Measurements from ENCODE around the gene GPT2. TPM values are rescaled to one million over a fixed set of nuclear protein-coding genes. Genes with fewer than 3 reads are reported as not detected.

GPT2 gene
- total and polyA plus RNA-seq, 2 experiments from 2014 or later, result 41.0 to 51.3 TPM

DNA sequence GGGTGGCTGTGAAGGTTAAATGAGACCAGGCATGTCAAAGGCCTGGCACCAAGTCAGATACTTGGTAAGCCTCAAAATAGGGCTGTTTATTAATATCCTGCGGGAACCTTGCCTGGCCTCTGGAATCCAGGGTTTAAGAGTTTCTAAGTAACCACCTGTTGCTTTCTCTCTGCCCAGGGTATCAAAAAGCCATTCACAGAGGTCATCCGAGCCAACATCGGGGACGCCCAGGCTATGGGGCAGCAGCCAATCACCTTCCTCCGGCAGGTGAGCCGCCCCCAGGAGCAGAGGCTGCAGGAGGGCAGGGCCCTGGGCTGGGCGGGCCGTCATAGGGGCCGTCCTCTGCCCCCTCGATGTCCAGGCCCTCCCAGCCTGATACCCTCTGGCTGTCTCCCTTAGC lies 13.3 kb downstream of the GPT2 start:
- no peak for DNase-seq (ENCODE audit: low spot score)
- Histone ChIP-seq H3K27me3 (no peaks in the 10 kb centered on the region), H3K4me2 (no peak overlapping the region), H2AFZ (no peak overlapping the region), H3K36me3 (replicated peaks; ENCODE audit: insufficient read depth, low read depth) (no peaks in the 10 kb centered on the region), H4K20me1 (ENCODE audit: insufficient read depth, poor library complexity, severe bottlenecking) (peaks cover 28% of the 10 kb centered on the region), H3K4me3 (no peak overlapping the region), H3K9me3 (ENCODE audit: low read depth) (no peaks in the 10 kb centered on the region), H3K4me1 (ENCODE audit: insufficient read depth) (peaks cover 13% of the 10 kb centered on the region), H3K27ac (no peak overlapping the region), H3K79me2 (peaks cover 55% of the 10 kb centered on the region), H3K9me2 (replicated peaks; ENCODE audit: insufficient read depth) (no peaks in the 10 kb centered on the region)
- no peak for TF ChIP-seq EZH2phosphoT487 (IDR thresholded peaks at IDR 0.05; ENCODE audit: low read depth, severe bottlenecking, unreplicated experiment)
- TF ChIP-seq, protein P1, sequence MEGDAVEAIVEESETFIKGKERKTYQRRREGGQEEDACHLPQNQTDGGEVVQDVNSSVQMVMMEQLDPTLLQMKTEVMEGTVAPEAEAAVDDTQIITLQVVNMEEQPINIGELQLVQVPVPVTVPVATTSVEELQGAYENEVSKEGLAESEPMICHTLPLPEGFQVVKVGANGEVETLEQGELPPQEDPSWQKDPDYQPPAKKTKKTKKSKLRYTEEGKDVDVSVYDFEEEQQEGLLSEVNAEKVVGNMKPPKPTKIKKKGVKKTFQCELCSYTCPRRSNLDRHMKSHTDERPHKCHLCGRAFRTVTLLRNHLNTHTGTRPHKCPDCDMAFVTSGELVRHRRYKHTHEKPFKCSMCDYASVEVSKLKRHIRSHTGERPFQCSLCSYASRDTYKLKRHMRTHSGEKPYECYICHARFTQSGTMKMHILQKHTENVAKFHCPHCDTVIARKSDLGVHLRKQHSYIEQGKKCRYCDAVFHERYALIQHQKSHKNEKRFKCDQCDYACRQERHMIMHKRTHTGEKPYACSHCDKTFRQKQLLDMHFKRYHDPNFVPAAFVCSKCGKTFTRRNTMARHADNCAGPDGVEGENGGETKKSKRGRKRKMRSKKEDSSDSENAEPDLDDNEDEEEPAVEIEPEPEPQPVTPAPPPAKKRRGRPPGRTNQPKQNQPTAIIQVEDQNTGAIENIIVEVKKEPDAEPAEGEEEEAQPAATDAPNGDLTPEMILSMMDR (IDR thresholded peaks at IDR 0.05; ENCODE audit: poor library complexity), result no peak
- TF ChIP-seq EZH2 (IDR thresholded peaks at IDR 0.05; ENCODE audit: borderline replicate concordance), result no peak
- WGBS (ENCODE audit: low lambda C conversion rate, missing lambda C conversion rate), result 96% methylated on average over 8 of the region's 10 CpGs

DNA sequence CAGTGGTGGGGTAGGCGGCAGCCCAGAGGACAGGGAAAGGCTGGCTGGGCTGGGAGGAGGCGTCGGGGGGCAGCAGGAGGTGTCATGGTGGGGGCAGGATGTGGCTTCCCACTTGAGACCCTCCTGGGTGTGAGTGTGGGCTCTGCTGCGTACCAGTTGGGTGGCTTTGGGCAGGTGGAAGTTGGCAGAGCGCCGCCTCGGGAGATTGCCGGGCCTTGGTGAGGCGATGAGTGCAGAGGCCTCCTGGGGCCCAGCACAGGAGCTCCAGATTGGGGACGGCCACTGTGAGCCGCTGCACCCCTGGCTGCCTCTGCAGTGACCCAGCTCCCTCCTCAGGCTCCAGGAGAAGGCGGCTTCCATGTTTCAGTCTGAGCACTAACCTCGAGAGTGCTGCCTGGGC lies 13.8 kb downstream of the GPT2 start:
- TF ChIP-seq, protein P1 (IDR thresholded peaks at IDR 0.05; ENCODE audit: poor library complexity), result no peak
- no peak for TF ChIP-seq EZH2phosphoT487 (IDR thresholded peaks at IDR 0.05; ENCODE audit: low read depth, severe bottlenecking, unreplicated experiment)
- no peak for TF ChIP-seq EZH2 (IDR thresholded peaks at IDR 0.05; ENCODE audit: borderline replicate concordance)
- no peak overlapping the region for H2AFZ ChIP-seq
- no peaks in the 10 kb centered on the region for H3K9me2 ChIP-seq (replicated peaks; ENCODE audit: insufficient read depth)
- no peak for DNase-seq (ENCODE audit: low spot score)
- H3K4me3 ChIP-seq, result no peak overlapping the region
- H4K20me1 ChIP-seq (ENCODE audit: insufficient read depth, poor library complexity, severe bottlenecking), result peaks cover 24% of the 10 kb centered on the region
- no peak overlapping the region for H3K27ac ChIP-seq
- no peak overlapping the region for H3K4me2 ChIP-seq
- peaks cover 13% of the 10 kb centered on the region for H3K4me1 ChIP-seq (ENCODE audit: insufficient read depth)
- H3K27me3 ChIP-seq, result no peaks in the 10 kb centered on the region
- H3K79me2 ChIP-seq, result peaks cover 49% of the 10 kb centered on the region
- WGBS (ENCODE audit: low lambda C conversion rate, missing lambda C conversion rate), result 96% methylated on average over 13 of the region's 13 CpGs
- H3K9me3 ChIP-seq (ENCODE audit: low read depth), result no peaks in the 10 kb centered on the region
- H3K36me3 ChIP-seq (replicated peaks; ENCODE audit: insufficient read depth, low read depth), result no peaks in the 10 kb centered on the region

DNA sequence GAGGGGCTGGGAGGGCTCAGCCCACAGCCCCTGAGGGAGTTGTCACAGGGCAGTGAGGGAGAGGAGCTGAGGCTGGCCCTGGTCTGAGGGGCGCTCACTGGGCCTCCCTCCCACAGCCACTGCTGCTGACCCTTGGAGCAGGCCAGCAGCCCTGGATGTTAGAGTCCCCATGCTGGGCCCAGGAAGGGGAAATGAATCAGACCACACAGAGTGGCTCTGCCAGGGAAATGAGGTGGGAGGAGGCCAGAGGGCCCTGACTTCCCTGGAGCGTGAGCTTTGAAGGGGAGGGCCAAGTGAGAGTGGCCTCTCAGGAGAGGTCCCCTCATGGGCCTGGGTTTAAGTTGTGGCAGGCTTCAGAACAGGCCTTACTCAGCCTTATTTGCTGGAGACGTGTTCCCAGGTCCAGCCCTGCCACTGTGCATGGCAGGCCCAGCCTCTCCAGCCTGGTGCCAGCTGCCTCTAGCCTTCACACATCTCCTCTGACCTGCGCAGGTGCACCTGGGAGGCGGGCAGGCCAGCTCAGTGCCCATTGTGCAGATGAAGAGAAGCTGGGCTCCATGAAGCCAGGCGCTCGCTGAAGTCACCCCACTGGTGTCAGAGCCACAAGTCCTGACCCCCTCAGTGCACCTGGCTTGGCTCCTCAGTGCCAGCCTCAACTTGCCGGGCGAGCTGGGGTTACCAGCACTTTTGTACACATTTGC lies 15.4 kb downstream of the GPT2 start:
- no peak overlapping the region for H3K27ac ChIP-seq
- TF ChIP-seq EZH2phosphoT487 (IDR thresholded peaks at IDR 0.05; ENCODE audit: low read depth, severe bottlenecking, unreplicated experiment) (no peak), EZH2 (IDR thresholded peaks at IDR 0.05; ENCODE audit: borderline replicate concordance) (no peak)
- TF ChIP-seq, protein P1 (IDR thresholded peaks at IDR 0.05; ENCODE audit: poor library complexity), result no peak
- H3K4me1 ChIP-seq (ENCODE audit: insufficient read depth), result peaks cover 10% of the 10 kb centered on the region
- no peaks in the 10 kb centered on the region for H3K27me3 ChIP-seq
- H4K20me1 ChIP-seq (ENCODE audit: insufficient read depth, poor library complexity, severe bottlenecking), result peaks cover 19% of the 10 kb centered on the region
- H3K9me3 ChIP-seq (ENCODE audit: low read depth), result no peaks in the 10 kb centered on the region
- WGBS (ENCODE audit: low lambda C conversion rate, missing lambda C conversion rate), result 98% methylated on average over 9 of the region's 9 CpGs
- DNase-seq (ENCODE audit: low spot score), result no peak
- H3K79me2 ChIP-seq, result peaks cover 34% of the 10 kb centered on the region
- no peak overlapping the region for H3K4me3 ChIP-seq
- H3K4me2 ChIP-seq, result no peak overlapping the region
- no peaks in the 10 kb centered on the region for H3K9me2 ChIP-seq (replicated peaks; ENCODE audit: insufficient read depth)
- H3K36me3 ChIP-seq (replicated peaks; ENCODE audit: insufficient read depth, low read depth), result no peaks in the 10 kb centered on the region
- no peak overlapping the region for H2AFZ ChIP-seq

Data from hepatocyte (in vitro differentiated cells).